HUES64 (cell line): ENCODE data around the gene MATCAP1.

Experiments
- H3K27ac ChIP-seq: 2 replicates; pipeline ENCODE4 v1.7.0; 2013; ENCODE audit warnings: low read depth, low read length, inconsistent platforms
- H3K27me3 ChIP-seq: 2 replicates; pipeline ENCODE4 v1.6.1; 2013; ENCODE audit warnings: mild to moderate bottlenecking, low read length; ENCODE audit not compliant: insufficient read depth
- H3K36me3 ChIP-seq: 2 replicates; pipeline ENCODE4 v1.6.1; 2013; ENCODE audit warnings: mild to moderate bottlenecking, low read length; ENCODE audit not compliant: insufficient read depth
- H3K4me1 ChIP-seq: 2 replicates; pipeline ENCODE4 v1.6.1; 2013; ENCODE audit warnings: mild to moderate bottlenecking, low read length, moderate library complexity; ENCODE audit not compliant: insufficient read depth
- H3K4me3 ChIP-seq: 2 replicates; pipeline ENCODE4 v1.5.1; 2013; ENCODE audit warnings: mild to moderate bottlenecking, low read length, moderate library complexity
- H3K9ac ChIP-seq: 2 replicates; pipeline ENCODE4 v1.6.1; 2013; ENCODE audit warnings: mild to moderate bottlenecking, low read depth, low read length
- H3K9me3 ChIP-seq: 2 replicates; pipeline ENCODE4 v1.6.1; 2013; ENCODE audit warnings: low read depth, low read length; ENCODE audit not compliant: insufficient read depth
- WGBS: fragments of 150-250, 120-280 bp; methylation state at CpG from one replicate; pipeline ENCODE4 v1.1.7; 2013; ENCODE audit warnings: missing lambda C conversion rate; 5-methylcytosine and 5-hydroxymethylcytosine counted together

The MATCAP1 gene

DNA sequence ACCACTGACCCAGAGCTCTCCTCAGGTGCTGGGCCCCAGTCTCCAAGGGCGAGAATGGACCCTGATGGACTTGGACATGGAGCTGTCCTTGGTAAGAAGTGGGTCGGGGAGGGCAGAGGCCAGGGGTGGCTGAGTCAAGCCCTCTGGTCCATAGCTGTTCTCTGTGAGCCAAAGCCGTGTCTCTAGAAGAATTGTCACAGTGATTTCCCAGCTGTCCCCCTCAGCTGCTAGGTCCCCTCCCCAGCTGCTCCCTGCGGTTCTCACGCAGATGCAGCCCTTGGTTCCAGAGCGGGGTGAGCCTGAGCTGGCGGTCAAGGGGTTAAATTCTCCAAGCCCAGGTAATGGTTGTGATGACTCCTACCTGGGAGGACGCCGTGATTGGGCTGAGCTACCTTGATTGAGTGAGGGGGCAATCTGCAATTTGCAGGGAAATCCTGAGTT is 14.7 kb downstream of the MATCAP1 start:
- no peaks in the 10 kb centered on the region for H3K9me3 ChIP-seq
- peaks cover 12% of the 10 kb centered on the region for H3K4me1 ChIP-seq
- no peak overlapping the region for H3K9ac ChIP-seq
- peaks cover 96% of the 10 kb centered on the region for H3K27me3 ChIP-seq
- 26% methylated on average over 9 of the region's 9 CpGs for WGBS
- H3K36me3 ChIP-seq: no peaks in the 10 kb centered on the region
- no peak overlapping the region for H3K27ac ChIP-seq
- peak overlapping the region; percentile 59 for H3K4me3 ChIP-seq

DNA sequence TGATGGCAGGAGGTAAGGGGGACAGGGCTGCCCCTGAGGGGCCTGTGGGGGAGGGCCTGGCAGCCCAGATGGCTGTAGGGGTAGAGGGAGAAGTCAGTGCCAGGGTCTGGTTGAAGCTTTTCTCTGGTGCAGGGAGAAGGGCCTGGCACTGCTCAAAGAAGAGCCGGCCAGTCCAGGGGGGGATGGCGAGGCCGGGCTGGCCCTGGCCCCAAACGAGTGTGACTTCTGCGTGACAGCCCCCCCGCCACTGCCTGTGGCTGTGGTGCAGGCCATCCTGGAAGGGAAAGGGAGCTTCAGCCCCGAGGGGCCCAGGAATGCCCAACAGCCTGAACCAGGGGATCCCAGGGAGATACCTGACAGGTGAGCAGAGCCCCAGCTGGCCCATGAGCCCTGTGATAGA is 16.2 kb downstream of the MATCAP1 start:
- peaks cover 96% of the 10 kb centered on the region for H3K27me3 ChIP-seq
- H3K4me3 ChIP-seq: no peak overlapping the region
- H3K9me3 ChIP-seq: no peaks in the 10 kb centered on the region
- H3K27ac ChIP-seq: no peak overlapping the region
- H3K36me3 ChIP-seq: no peaks in the 10 kb centered on the region
- H3K4me1 ChIP-seq: peaks cover 5% of the 10 kb centered on the region
- WGBS: 75% methylated on average over 7 of the region's 7 CpGs
- no peak overlapping the region for H3K9ac ChIP-seq

DNA sequence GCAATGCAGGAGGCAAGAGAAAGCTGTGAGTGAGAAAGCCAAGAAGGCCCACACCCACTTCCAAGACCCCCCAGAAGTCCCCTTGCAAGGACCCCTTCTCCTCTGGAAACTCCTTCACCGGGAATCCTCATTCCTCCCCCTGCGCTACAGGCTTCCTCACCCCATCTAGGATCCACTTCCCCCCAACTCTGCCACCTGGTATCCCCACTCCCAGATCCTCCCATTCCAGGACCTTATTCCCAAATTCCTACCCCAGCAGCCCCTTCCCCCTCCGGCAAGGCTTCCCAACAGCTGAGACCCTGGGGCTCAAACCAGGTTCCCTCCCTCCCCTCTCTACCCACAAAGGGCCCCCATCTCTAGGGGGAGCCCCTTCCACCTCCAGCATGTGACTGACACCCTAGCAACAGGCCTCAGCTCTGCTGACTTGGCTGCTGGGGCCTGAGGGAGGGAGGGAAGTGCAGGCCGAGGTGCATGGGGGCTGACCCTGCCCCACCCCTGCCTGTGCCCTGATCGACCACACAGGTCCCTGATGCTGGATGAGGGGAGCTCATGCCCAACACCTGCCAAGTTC is 17.1 kb downstream of the MATCAP1 start:
- no peaks in the 10 kb centered on the region for H3K9me3 ChIP-seq
- H3K4me3 ChIP-seq: no peak overlapping the region
- no peak overlapping the region for H3K27ac ChIP-seq
- H3K9ac ChIP-seq: no peak overlapping the region
- H3K36me3 ChIP-seq: no peaks in the 10 kb centered on the region
- peaks cover 96% of the 10 kb centered on the region for H3K27me3 ChIP-seq
- peaks cover 5% of the 10 kb centered on the region for H3K4me1 ChIP-seq
- whole genome bisulfite sequencing: 66% methylated on average over 5 of the region's 5 CpGs

DNA sequence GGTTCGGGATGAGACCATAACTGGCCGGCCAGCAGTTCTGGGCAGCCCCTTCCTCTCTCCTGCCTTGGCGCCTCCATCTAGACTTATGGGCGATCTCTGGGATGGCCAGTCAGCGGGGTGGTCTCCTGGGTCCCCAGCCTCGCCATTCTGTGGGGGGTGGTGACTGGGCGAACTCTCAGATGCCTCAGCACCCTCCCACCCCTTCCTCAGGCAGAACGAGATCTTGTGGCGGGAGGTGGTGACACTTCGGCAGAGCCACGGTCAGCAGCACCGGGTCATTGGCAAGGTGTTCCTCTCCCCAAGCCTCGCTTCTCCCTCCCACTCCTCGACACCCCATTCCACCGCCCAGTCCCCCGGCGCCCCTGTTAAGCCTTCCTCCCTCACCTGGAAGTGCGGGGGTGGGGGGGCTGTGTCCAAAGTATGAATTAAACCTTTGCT is 17.6 kb downstream of the MATCAP1 start:
- Histone ChIP-seq H3K27me3 (peaks cover 96% of the 10 kb centered on the region), H3K9ac (no peak overlapping the region), H3K9me3 (no peaks in the 10 kb centered on the region), H3K36me3 (no peaks in the 10 kb centered on the region), H3K4me1 (peaks cover 5% of the 10 kb centered on the region), H3K4me3 (no peak overlapping the region), H3K27ac (no peak overlapping the region)
- WGBS: 19% methylated on average over 16 of the region's 18 CpGs

DNA sequence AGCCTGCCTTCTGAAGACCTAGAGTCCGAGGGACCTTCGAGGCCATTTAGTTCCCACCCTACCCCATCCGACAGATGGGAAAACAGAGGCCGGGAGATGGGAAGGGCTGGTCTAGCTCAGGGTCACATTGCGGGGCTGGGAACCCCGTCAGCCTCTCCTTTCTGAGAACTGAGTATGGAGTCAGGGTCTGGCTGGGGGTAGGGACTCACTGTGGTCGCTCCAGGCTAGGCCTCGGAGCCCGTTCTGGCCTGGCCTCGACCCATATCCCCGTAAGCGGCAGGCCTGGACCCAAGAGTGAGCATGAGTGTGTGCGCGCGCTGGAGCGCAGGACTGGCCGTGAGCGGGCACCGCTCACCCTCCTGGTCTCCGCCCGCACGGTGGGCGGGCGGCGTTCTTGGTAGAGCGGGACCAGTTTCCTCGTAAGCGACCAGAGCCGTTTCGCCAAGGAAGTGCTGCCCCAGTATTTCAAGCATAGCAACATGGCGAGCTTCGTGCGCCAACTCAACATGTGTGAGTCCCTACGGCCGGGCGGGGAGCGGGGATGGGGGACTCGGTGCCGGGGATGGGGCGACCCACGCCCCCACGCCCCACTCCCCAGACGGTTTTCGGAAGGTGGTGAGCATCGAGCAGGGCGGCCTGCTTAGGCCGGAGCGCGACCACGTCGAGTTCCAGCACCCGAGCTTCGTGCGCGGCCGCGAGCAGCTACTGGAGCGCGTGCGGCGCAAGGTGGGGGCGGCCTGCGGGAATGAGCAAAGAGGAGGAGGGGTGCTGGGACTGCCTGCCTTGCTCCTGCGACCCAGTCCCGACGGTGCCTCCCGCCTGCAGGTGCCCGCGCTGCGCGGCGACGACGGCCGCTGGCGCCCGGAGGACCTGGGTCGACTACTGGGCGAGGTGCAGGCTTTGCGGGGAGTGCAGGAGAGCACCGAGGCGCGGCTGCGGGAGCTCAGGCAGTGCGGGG is 18.4 kb downstream of the MATCAP1 start:
- no peak overlapping the region for H3K9ac ChIP-seq
- H3K27me3 ChIP-seq: peaks cover 98% of the 10 kb centered on the region
- WGBS: 5% methylated on average over 85 of the region's 85 CpGs
- no peak overlapping the region for H3K27ac ChIP-seq
- no peaks in the 10 kb centered on the region for H3K9me3 ChIP-seq
- H3K4me3 ChIP-seq: peak overlapping the region; percentile 29; the same call in 1 of the 2 replicates
- H3K4me1 ChIP-seq: no peaks in the 10 kb centered on the region; the same call in 1 of the 2 replicates
- H3K36me3 ChIP-seq: no peaks in the 10 kb centered on the region

DNA sequence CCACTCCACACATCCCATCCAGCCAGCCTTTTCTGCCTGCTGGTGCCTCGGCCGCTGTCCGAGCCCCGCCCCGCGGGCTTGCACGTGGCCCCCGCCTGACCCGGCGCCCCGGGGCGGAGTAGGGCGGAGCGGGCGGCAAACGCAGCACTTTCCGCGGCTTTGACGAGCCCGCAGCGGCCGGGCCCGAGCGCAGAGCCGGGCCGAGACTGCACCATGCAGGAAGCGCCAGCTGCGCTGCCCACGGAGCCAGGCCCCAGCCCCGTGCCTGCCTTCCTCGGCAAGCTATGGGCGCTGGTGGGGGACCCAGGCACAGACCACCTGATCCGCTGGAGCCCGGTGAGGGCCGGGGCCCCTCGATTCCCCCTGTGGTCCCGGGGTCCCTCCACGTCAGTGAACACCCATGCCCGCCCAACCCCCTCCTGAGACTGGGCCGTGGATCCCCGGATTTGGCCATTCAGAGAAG is 19.1 kb downstream of the MATCAP1 start, which contains the start of gene HSF4:
Gene HSF4 (plus strand): TSS at position 147 of the 463 bp plus-strand sequence. CDS start 67 bp downstream, at position 214.
- 3% methylated on average over 41 of the region's 41 CpGs for WGBS
- no peak within 1 kb of the TSS for H3K9ac ChIP-seq
- no peaks in the 10 kb centered on the region for H3K9me3 ChIP-seq
- H3K4me3 ChIP-seq: peak within 1 kb of the TSS; percentile 44; the same call in 1 of the 2 replicates
- H3K27ac ChIP-seq: no peak within 1 kb of the TSS
- peaks cover 100% of the 10 kb centered on the region for H3K27me3 ChIP-seq
- H3K36me3 ChIP-seq: no peaks in the 10 kb centered on the region
- H3K4me1 ChIP-seq: no peaks in the 10 kb centered on the region; the same call in 1 of the 2 replicates

DNA sequence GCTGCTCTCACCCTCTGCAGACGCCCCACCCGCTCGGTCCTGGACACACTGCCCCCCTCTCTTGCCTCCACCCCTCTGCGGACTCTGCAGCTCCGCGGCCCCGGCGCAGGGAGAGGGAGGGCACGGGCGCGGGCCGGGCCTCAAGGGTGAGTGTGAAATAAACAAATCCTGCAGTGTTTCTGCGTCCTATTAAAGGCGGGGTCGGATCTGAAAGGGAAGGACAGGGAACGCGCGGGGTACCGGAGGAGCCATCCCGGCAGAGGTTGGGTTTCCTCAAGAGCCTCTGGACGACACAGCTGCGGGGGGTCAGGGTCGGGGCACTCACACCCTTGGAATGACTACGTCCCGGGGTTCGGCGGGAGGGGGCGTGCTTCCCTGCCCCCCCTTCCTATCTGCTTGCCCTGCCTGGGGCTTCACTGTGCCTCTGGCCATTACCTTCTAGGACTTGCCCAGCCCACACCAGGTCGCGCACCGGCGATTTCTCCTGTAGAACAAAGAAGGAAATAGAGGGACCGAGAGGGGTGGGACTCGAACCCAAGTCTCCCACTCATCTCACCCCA is 19.7 kb downstream of the MATCAP1 start:
- Histone ChIP-seq H3K36me3 (no peaks in the 10 kb centered on the region), H3K9ac (no peak overlapping the region), H3K27me3 (peaks cover 100% of the 10 kb centered on the region)

DNA sequence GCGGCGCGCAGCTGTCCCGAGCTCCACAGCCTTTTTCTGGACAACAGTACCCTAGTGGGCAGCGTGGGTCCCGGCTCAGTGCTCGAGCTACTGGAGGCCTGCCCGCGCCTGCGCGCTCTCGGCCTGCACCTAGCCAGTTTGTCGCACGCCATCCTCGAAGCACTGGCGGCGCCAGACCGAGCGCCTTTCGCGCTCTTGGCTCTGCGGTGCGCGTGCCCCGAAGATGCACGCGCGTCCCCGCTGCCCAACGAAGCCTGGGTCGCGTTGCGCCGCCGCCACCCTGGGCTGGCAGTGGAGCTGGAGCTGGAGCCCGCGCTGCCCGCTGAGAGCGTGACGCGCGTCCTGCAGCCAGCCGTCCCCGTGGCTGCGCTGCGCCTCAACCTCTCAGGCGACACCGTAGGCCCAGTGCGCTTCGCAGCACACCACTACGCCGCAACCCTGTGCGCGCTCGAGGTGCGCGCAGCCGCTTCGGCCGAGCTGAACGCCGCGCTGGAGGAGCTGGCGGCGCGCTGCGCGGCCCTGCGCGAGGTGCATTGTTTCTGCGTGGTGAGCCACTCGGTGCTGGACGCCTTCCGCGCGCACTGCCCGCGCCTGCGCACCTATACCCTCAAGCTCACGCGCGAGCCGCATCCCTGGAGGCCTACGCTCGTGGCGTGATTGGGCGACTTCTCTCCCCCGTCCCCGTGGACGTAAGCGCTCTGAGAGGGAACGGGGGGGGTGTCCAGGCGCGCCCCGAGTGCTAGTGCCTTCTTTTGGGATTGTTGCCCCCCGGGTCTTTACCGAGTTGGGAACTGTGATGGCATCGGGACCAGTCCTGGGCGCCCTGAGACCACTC is 20.4 kb downstream of the MATCAP1 start:
- H3K27ac ChIP-seq: no peak overlapping the region
- H3K4me3 ChIP-seq: peak overlapping the region; percentile 44
- peaks cover 6% of the 10 kb centered on the region; the same call in 1 of the 2 replicates for H3K4me1 ChIP-seq
- H3K36me3 ChIP-seq: no peaks in the 10 kb centered on the region
- 2% methylated on average over 99 of the region's 99 CpGs for WGBS
- H3K9ac ChIP-seq: no peak overlapping the region
- no peaks in the 10 kb centered on the region for H3K9me3 ChIP-seq
- H3K27me3 ChIP-seq: peaks cover 100% of the 10 kb centered on the region

More for the DNA sequence above, 19.7 kb downstream of the MATCAP1 start:
- peak overlapping the region; percentile 44; the same call in 1 of the 2 replicates for H3K4me3 ChIP-seq
- H3K4me1 ChIP-seq: peaks cover 4% of the 10 kb centered on the region; the same call in 1 of the 2 replicates
- H3K27ac ChIP-seq: no peak overlapping the region
- no peaks in the 10 kb centered on the region for H3K9me3 ChIP-seq
- 3% methylated on average over 28 of the region's 34 CpGs for WGBS

DNA sequence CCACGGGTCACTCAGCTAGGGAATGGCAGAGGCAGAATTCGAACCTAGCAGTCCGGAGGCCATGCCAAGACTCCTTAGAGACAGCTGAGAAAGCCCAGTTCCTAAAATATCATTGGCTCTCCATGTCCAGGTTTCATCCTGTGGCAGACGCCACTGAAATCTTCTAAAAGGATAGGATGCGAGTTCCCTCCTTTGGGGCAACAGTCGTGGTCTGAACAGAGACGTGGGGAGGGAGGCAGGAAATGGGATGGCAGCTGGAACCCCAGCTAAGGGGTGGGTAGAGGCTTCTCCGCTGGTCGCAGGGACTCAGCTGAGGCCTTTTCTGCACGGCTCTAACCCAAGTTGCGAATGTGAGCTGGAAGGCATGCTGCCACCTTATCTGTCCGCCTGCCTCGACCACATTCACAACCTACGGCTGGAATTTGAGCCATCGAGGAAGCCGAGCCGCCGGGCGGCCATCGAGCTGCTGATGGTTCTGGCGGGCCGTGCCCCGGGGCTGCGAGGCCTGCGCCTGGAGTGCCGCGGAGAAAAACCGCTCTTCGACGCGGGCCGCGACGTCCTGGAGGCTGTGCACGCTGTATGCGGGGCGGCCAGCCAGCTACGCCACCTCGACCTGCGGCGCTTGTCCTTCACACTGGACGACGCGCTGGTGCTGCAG is 21.1 kb downstream of the MATCAP1 start:
- peaks cover 6% of the 10 kb centered on the region; the same call in 1 of the 2 replicates for H3K4me1 ChIP-seq
- no peaks in the 10 kb centered on the region for H3K36me3 ChIP-seq
- peaks cover 100% of the 10 kb centered on the region for H3K27me3 ChIP-seq
- no peaks in the 10 kb centered on the region for H3K9me3 ChIP-seq
- WGBS: 6% methylated on average over 44 of the region's 44 CpGs
- no peak overlapping the region for H3K27ac ChIP-seq
- no peak overlapping the region for H3K9ac ChIP-seq
- H3K4me3 ChIP-seq: peak overlapping the region; percentile 44

DNA sequence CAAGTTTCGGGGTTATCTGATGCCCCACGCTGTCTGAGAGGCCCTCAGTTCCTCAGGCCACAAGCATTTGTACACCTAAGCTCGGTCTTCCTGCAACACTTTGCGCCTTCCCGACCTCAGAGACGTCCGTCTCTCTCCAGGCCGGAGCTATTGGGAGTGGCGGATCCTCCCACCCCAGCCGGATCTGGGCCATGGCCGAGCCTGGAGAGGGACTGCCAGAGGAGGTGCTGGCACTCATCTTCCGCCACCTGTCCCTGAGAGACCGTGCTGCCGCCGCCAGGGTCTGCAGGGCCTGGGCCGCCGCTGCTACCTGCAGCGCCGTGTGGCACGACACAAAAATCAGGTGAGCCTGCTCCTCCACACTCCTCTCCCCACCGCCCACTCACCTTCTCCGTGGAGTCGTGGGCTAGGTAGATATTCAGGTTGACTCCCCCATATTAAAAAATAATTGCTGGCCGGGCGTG is 22.1 kb downstream of the MATCAP1 start:
- Histone ChIP-seq H3K27ac (no peak overlapping the region), H3K36me3 (no peaks in the 10 kb centered on the region), H3K9me3 (no peaks in the 10 kb centered on the region), H3K4me1 (peaks cover 6% of the 10 kb centered on the region; the same call in 1 of the 2 replicates), H3K4me3 (no peak overlapping the region), H3K9ac (no peak overlapping the region), H3K27me3 (peaks cover 100% of the 10 kb centered on the region)
- 21% methylated on average over 25 of the region's 25 CpGs for WGBS
